SK-N-SH treated with all-trans-retinoic acid at 6 μM for 48 hours (cell line): ENCODE measurements around the gene ENPP3.

ENCODE experiments used
- ATAC-seq: fragments of 200-7000 bp; cut with Tn5 transposase; 3 replicates; pipeline ENCODE4 v1.9.1; 2020; ENCODE audit warnings: mild to moderate bottlenecking, moderate library complexity
- ARNTL ChIP-seq: fragments of 450-650 bp; formaldehyde crosslinking; IDR thresholded peaks from 2 replicates; pipeline ENCODE4 v1.5.0; 2020; ENCODE audit warnings: low read depth, mild to moderate bottlenecking, moderate library complexity, borderline replicate concordance
- CREB5 ChIP-seq: fragments of 250-450 bp; sonication (Bioruptor Pico); IDR thresholded peaks from 2 replicates; pipeline ENCODE4 v1.5.1; 2020; ENCODE audit warnings: low read depth, mild to moderate bottlenecking, moderate library complexity
- CSDC2 ChIP-seq: fragments of 250-450 bp; sonication (Bioruptor Pico); IDR thresholded peaks from 2 replicates; pipeline ENCODE4 v1.5.0; 2020; ENCODE audit warnings: mild to moderate bottlenecking, moderate library complexity
- ESRRG ChIP-seq: fragments of 250-450 bp; sonication (Bioruptor Pico); IDR thresholded peaks from 2 replicates; pipeline ENCODE4 v1.6.1; 2021; ENCODE audit warnings: mild to moderate bottlenecking
- PPARA ChIP-seq: fragments of 250-450 bp; sonication (Bioruptor Pico); IDR thresholded peaks from 2 replicates; pipeline ENCODE4 v1.5.0; 2020; ENCODE audit warnings: mild to moderate bottlenecking, borderline replicate concordance
- RARB ChIP-seq: fragments of 250-450 bp; sonication (Bioruptor Pico); IDR thresholded peaks from 2 replicates; pipeline ENCODE4 v1.8.0; 2021; ENCODE audit warnings: mild to moderate bottlenecking, moderate library complexity
- SNAI2 ChIP-seq: fragments of 250-450 bp; sonication (Bioruptor Pico); IDR thresholded peaks from 2 replicates; pipeline ENCODE4 v1.5.0; 2020; ENCODE audit warnings: mild to moderate bottlenecking, moderate library complexity
- TOX ChIP-seq: fragments of 250-450 bp; sonication (Bioruptor Pico); IDR thresholded peaks from 2 replicates; pipeline ENCODE4 v1.8.0; 2021; ENCODE audit warnings: mild to moderate bottlenecking, moderate library complexity, borderline replicate concordance
- ZC3H10 ChIP-seq: fragments of 250-450 bp; sonication (Bioruptor Pico); IDR thresholded peaks from 2 replicates; pipeline ENCODE4 v1.5.1; 2021; ENCODE audit warnings: mild to moderate bottlenecking, moderate library complexity
- ZFP30 ChIP-seq: fragments of 450-650 bp; formaldehyde crosslinking; IDR thresholded peaks from 2 replicates; pipeline ENCODE4 v1.5.0; 2022; ENCODE audit warnings: mild to moderate bottlenecking, moderate library complexity
- ZNF70 ChIP-seq: fragments of 450-650 bp; formaldehyde crosslinking; IDR thresholded peaks from 2 replicates; pipeline ENCODE4 v1.5.0; 2020; ENCODE audit warnings: mild to moderate bottlenecking, moderate library complexity
- TF ChIP-seq, protein P1 (sequence below): fragments of 250-450 bp; sonication (Bioruptor Pico); IDR thresholded peaks from 2 replicates; pipeline ENCODE4 v1.8.0; 2020; ENCODE audit warnings: mild to moderate bottlenecking, moderate library complexity, borderline replicate concordance
- TF ChIP-seq, protein P2 (sequence below): fragments of 250-450 bp; sonication (Bioruptor Pico); IDR thresholded peaks from 2 replicates; pipeline ENCODE4 v1.5.0; 2020; ENCODE audit warnings: mild to moderate bottlenecking, moderate library complexity
- TF ChIP-seq, protein P3 (sequence below): fragments of 250-450 bp; sonication (Bioruptor Pico); IDR thresholded peaks from 2 replicates; pipeline ENCODE4 v1.5.1; 2021; ENCODE audit warnings: mild to moderate bottlenecking, moderate library complexity

The ENPP3 gene

DNA sequence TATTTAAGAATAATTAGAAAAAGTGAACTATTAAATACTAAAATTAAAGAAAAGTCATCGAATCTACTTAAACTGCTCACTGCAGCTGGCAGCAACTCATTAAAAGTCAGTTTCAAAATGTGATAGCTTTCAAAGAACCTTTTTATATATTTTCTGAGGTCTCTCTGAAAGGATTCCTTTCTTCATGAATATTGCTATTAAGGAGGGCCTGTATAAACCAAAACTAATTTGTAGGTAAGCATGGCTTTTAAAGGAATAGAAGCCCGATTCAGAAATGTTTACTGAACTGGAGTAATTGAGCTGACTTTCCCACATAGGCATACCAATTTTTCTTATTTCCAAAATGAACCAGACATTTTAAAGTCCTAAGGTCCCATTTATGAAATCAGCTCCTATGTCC lies 129.5 kb downstream of the ENPP3 start:
- ATAC-seq, result no peak
- TF ChIP-seq, protein P1, sequence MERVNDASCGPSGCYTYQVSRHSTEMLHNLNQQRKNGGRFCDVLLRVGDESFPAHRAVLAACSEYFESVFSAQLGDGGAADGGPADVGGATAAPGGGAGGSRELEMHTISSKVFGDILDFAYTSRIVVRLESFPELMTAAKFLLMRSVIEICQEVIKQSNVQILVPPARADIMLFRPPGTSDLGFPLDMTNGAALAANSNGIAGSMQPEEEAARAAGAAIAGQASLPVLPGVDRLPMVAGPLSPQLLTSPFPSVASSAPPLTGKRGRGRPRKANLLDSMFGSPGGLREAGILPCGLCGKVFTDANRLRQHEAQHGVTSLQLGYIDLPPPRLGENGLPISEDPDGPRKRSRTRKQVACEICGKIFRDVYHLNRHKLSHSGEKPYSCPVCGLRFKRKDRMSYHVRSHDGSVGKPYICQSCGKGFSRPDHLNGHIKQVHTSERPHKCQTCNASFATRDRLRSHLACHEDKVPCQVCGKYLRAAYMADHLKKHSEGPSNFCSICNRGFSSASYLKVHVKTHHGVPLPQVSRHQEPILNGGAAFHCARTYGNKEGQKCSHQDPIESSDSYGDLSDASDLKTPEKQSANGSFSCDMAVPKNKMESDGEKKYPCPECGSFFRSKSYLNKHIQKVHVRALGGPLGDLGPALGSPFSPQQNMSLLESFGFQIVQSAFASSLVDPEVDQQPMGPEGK, result no peak
- TF ChIP-seq, protein P2, sequence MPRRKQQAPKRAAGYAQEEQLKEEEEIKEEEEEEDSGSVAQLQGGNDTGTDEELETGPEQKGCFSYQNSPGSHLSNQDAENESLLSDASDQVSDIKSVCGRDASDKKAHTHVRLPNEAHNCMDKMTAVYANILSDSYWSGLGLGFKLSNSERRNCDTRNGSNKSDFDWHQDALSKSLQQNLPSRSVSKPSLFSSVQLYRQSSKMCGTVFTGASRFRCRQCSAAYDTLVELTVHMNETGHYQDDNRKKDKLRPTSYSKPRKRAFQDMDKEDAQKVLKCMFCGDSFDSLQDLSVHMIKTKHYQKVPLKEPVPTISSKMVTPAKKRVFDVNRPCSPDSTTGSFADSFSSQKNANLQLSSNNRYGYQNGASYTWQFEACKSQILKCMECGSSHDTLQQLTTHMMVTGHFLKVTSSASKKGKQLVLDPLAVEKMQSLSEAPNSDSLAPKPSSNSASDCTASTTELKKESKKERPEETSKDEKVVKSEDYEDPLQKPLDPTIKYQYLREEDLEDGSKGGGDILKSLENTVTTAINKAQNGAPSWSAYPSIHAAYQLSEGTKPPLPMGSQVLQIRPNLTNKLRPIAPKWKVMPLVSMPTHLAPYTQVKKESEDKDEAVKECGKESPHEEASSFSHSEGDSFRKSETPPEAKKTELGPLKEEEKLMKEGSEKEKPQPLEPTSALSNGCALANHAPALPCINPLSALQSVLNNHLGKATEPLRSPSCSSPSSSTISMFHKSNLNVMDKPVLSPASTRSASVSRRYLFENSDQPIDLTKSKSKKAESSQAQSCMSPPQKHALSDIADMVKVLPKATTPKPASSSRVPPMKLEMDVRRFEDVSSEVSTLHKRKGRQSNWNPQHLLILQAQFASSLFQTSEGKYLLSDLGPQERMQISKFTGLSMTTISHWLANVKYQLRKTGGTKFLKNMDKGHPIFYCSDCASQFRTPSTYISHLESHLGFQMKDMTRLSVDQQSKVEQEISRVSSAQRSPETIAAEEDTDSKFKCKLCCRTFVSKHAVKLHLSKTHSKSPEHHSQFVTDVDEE (CRISPR knock-in tag), result no peak

DNA sequence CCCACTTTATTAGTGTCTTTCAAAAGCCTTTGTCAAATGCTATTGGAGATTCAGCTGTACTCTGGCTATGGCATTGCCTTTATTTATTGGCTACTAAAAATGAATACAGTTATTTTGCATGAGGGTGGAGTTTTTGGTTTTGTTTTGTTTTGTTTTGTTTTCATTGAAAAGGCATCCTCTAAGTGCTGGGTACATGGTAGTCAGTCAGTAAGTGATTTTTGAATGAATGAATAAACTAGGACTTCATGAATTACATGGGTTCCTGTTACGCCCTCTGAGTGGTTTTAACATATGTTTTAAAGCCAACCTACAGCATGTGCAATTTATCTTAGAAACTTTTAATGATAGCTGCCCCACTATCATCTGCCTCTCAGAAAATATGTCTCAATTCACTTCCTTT lies 131.9 kb downstream of the ENPP3 start:
- no peak for ATAC-seq
- no peak for TF ChIP-seq ARNTL

- TF ChIP-seq TOX (CRISPR knock-in tag), result no peak
- TF ChIP-seq CREB5 (CRISPR knock-in tag), result no peak
- TF ChIP-seq ZNF70 (CRISPR knock-in tag), result no peak
- no peak for TF ChIP-seq ESRRG (CRISPR knock-in tag)
- TF ChIP-seq SNAI2 (CRISPR knock-in tag), result no peak
- no peak for ATAC-seq
Observed at GRCh38 chr6:131769385-131770141, 132.5 kb downstream of the ENPP3 start.

DNA sequence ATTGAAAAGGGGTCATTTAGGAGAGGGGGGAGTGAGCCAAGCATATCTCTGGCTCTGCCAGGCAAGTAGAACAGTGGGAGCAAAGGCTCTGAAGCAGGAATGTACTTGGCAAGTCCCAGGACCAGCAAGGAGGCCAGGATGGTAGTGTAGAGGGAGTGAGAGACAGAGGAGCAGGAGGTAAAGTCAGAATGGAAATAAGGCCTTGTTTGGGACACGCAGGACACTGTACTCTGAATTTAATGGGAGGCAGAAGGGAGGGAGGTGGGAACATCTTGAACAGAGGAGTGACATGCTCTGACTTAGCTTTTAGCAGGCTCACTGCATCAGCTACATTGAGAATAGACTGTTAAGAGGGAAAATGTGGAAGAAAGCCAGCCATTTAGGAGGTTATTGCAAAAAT lies 133.7 kb downstream of the ENPP3 start:
- ATAC-seq, result no peak
- TF ChIP-seq, protein P3, sequence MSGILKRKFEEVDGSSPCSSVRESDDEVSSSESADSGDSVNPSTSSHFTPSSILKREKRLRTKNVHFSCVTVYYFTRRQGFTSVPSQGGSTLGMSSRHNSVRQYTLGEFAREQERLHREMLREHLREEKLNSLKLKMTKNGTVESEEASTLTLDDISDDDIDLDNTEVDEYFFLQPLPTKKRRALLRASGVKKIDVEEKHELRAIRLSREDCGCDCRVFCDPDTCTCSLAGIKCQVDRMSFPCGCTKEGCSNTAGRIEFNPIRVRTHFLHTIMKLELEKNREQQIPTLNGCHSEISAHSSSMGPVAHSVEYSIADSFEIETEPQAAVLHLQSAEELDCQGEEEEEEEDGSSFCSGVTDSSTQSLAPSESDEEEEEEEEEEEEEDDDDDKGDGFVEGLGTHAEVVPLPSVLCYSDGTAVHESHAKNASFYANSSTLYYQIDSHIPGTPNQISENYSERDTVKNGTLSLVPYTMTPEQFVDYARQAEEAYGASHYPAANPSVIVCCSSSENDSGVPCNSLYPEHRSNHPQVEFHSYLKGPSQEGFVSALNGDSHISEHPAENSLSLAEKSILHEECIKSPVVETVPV, result no peak
- TF ChIP-seq ZFP30 (CRISPR knock-in tag), result no peak
- TF ChIP-seq, protein P1, result no peak
- TF ChIP-seq CSDC2 (CRISPR knock-in tag), result no peak
- TF ChIP-seq ZC3H10 (CRISPR knock-in tag), result no peak
- TF ChIP-seq PPARA (CRISPR knock-in tag), result no peak
- TF ChIP-seq RARB (CRISPR knock-in tag), result no peak
- no peak for TF ChIP-seq SNAI2 (CRISPR knock-in tag)
- TF ChIP-seq ARNTL, result no peak
- TF ChIP-seq CREB5 (CRISPR knock-in tag), result no peak
